HEK293T (cell line): ENCODE results near the gene DCPS.

ENCODE experiments used
- NFRKB ChIP-seq: fragments of 450-650 bp; IDR thresholded peaks from 2 replicates; pipeline ENCODE4 v1.6.1; 2016; ENCODE audit warnings: mild to moderate bottlenecking, moderate library complexity
- SUZ12 ChIP-seq: fragments of 450-650 bp; IDR thresholded peaks from 2 replicates; pipeline ENCODE4 v1.6.1; 2016; ENCODE audit warnings: mild to moderate bottlenecking
- TF ChIP-seq, protein P1 (sequence below): fragments of 450-650 bp; IDR thresholded peaks from 2 replicates; pipeline ENCODE4 v1.6.1; 2016

GRCh38 chr11:126390272-126390867 lies 86.5 kb downstream of the DCPS start:
- TF ChIP-seq SUZ12 (no peak), NFRKB (no peak)
- TF ChIP-seq, protein P1, sequence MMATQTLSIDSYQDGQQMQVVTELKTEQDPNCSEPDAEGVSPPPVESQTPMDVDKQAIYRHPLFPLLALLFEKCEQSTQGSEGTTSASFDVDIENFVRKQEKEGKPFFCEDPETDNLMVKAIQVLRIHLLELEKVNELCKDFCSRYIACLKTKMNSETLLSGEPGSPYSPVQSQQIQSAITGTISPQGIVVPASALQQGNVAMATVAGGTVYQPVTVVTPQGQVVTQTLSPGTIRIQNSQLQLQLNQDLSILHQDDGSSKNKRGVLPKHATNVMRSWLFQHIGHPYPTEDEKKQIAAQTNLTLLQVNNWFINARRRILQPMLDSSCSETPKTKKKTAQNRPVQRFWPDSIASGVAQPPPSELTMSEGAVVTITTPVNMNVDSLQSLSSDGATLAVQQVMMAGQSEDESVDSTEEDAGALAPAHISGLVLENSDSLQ = no peak
